HEK293T (cell line): Measurements from ENCODE around the gene ANK2.

Experiments used
- ARNT ChIP-seq: fragments of 450-650 bp; IDR thresholded peaks from 2 replicates; pipeline ENCODE4 v1.6.1; 2017; ENCODE audit warnings: mild to moderate bottlenecking
- BHLHE40 ChIP-seq: fragments of 450-650 bp; IDR thresholded peaks from 2 replicates; pipeline ENCODE4 v1.6.1; 2016; ENCODE audit warnings: mild to moderate bottlenecking, moderate library complexity, borderline replicate concordance
- FOXA1 ChIP-seq: fragments of 450-650 bp; IDR thresholded peaks from 2 replicates; pipeline ENCODE4 v1.6.1; 2016; ENCODE audit warnings: mild to moderate bottlenecking
- LEF1 ChIP-seq: fragments of 450-650 bp; IDR thresholded peaks from 2 replicates; pipeline ENCODE4 v1.6.1; 2017; ENCODE audit warnings: mild to moderate bottlenecking, borderline replicate concordance
- NFRKB ChIP-seq: fragments of 450-650 bp; IDR thresholded peaks from 2 replicates; pipeline ENCODE4 v1.6.1; 2016; ENCODE audit warnings: mild to moderate bottlenecking, moderate library complexity
- SP1 ChIP-seq: fragments of 450-650 bp; IDR thresholded peaks from 2 replicates; pipeline ENCODE4 v1.6.1; 2017
- TARDBP ChIP-seq: fragments of 450-650 bp; IDR thresholded peaks from 2 replicates; pipeline ENCODE4 v1.6.1; 2016
- ZNF384 ChIP-seq: fragments of 450-650 bp; IDR thresholded peaks from 2 replicates; pipeline ENCODE4 v1.6.1; 2016

GRCh38 chr4:113293674-113294073 is 244.2 kb downstream of the ANK2 start:
- no peak for TF ChIP-seq LEF1
- no peak for TF ChIP-seq BHLHE40
- no peak for TF ChIP-seq SP1
- TF ChIP-seq NFRKB = no peak
- TF ChIP-seq FOXA1 = no peak
- no peak for TF ChIP-seq ARNT
- no peak for TF ChIP-seq TARDBP
- TF ChIP-seq ZNF384 = no peak
